Jurkat, Clone E6-1 (cell line): ENCODE results near the gene CSPG5.

ENCODE experiments used
- DNase-seq: peaks from one replicate; pipeline ENCODE4 v3.0.0-alpha.2; 2011; ENCODE audit warnings: low read depth, low spot score
- H3K4me3 ChIP-seq: 2 replicates; pipeline ENCODE4 v1.5.1; 2011; ENCODE audit warnings: mild to moderate bottlenecking, low read length, control low read depth, moderate library complexity

The CSPG5 gene

DNA sequence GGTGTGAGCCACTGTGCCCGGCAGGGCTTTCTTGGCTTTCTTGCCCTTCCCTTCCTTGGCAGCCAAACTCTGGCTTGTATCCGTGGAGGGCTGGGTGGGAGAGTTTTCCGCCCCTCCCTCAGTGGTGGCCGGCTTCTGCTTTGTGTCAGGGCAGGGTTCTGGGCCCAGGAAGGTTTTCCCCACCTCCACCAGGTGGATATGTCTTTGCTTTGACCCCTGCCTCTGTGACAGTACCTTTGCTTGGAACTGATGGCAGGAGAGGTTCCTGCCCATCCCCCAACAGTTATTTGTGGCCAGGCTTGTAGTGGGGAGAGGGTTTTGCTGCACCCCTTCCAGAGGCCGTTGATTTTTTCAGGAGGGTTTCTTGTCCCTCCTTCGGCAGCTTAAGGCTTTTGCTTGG lies 24.3 kb downstream of the CSPG5 start:
- no peak overlapping the region for H3K4me3 ChIP-seq
- DNase-seq = no peak

DNA sequence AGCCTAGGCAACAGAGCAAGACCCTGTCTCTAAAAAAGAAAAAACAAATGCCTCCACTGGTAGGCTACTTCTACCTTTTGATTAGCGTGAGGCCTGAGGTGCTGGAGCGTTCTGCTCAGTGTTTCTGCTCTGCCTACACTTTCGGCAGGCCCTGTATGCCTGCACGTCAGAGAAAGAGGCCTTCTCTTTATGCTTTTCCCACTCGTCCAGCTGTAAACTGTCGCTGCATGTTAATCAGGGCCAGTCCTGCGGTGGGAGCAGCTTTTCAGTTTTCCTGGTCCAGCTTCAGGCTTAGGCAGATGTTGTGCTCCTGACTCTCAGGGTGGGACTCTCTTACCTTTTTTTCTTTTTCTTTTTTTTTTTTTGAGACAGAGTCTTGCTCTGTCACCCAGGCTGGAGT lies 25.3 kb downstream of the CSPG5 start:
- DNase-seq = no peak
- H3K4me3 ChIP-seq = no peak overlapping the region

DNA sequence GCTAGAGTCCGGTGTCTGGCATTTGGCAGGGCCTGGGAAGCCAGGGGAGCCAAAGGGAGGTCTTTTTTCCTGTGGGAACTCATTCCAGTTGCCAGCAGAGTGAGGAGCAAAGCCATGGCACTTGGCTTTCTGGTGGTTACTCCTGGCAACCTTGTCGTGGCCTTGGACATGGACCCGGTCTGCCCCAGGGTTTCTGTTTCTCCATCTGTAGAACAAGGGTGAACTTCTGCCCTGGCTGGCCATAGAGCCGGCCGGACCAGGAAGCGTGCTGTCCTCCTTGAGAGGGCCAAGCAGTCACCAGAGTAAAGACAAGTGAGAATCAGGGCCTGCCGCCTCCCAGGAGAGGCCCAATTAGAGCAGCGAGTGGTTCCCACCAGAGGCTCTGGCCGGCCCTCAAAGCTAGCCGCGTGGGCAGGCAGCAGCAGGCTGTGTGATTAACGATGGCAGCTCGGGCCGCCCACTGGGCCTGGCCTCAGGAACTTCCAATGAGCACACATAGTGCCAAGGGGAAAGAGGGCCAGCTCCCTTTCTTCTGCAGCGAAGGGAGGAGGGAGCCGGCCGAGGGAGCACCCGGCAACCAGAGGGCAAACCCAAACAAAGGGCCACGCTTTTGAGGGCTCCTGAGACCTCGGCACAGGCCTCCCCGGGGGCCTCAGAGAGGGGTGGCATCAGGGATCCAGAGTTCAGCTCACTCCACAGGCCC lies 36.0 kb downstream of the CSPG5 start:
- DNase-seq = no peak
- no peak overlapping the region for H3K4me3 ChIP-seq

GRCh38 chr3:47541583-47542108 lies 37.0 kb downstream of the CSPG5 start:
- no peak for DNase-seq
- H3K4me3 ChIP-seq = no peak overlapping the region

GRCh38 chr3:47540281-47540680 lies 38.4 kb downstream of the CSPG5 start:
- no peak overlapping the region for H3K4me3 ChIP-seq
- no peak for DNase-seq

DNA sequence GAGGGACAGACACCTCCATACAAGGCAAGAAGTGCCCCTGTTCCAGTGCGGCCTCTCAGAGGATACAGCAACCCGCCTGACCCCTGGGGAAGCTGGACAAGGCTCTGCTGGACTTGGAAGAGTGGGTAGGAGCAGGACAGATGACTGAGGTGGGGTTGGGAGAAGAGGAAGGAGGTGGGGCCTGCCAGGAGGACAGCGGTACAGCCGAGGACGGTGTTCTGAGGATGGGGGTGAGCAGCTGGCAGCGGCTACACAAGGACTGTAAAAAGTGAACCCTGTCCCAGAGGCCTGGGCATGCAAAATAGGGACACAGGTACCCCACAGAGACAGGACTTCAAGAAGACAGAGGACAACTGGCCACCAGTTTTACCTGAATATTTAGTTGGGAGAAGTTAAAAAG lies 41.7 kb downstream of the CSPG5 start:
- DNase-seq = no peak
- H3K4me3 ChIP-seq = no peak overlapping the region

DNA sequence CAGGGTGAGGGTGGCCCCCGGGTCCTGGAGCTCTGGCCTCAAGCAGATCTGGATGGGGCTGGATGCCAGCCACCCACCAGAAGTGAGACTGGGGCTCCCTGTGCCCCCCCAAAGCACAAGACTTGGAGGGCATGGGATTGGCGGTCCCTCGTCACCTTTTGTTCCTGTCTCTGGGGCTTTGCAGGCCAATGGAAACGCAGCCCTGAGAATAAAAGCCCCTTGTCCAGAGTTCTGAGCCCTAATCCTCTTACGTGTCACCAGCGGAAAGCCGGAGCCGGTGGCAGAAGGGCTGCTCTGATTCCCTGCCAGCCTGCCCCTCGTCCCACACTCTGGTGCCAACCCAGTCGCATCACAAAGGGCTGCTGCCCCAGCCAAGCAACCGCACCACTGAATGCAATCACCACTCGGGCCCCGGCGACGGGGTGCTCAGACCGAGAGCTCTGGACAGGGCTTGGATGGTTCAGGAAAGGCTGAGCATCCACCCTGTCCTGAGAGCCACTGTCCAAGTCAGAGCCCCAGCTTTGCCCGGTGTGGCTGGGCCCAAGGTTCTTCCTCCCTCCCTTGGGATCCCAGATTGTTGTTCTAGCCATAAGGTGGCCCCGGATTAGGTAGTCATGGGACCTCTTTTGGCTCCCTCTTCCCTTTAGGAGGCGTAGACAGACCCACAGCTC lies 42.3 kb downstream of the CSPG5 start:
- no peak overlapping the region for H3K4me3 ChIP-seq
- DNase-seq = no peak

DNA sequence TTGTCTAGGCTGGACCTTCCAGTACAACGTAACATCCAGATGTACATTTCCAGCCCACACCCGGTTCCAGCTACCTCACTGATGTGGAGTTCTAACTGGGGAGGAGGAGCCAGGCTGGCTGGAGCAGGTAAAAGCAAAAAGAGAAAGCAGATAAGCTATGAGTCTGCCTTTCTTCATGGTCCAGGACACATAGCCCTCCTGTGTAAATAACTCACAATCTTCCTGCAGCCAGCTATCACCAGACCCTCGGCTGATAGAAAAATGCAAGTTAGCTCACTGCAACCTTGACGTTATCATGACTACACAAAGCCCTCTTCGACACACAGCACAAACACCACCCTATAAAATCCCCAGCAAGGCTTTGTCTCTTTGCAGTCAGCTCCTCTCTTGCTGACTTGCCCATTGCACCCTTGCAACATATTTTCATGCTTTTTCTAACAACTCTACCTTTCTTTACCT lies 44.6 kb downstream of the CSPG5 start:
- H3K4me3 ChIP-seq = no peak overlapping the region
- DNase-seq = no peak

GRCh38 chr3:47533481-47533880 lies 45.2 kb downstream of the CSPG5 start:
- H3K4me3 ChIP-seq = no peak overlapping the region
- no peak for DNase-seq

GRCh38 chr3:47527952-47528725 lies 50.5 kb downstream of the CSPG5 start:
- no peak overlapping the region for H3K4me3 ChIP-seq
- no peak for DNase-seq

GRCh38 chr3:47525617-47526016 lies 53.0 kb downstream of the CSPG5 start:
- no peak overlapping the region for H3K4me3 ChIP-seq
- no peak for DNase-seq

DNA sequence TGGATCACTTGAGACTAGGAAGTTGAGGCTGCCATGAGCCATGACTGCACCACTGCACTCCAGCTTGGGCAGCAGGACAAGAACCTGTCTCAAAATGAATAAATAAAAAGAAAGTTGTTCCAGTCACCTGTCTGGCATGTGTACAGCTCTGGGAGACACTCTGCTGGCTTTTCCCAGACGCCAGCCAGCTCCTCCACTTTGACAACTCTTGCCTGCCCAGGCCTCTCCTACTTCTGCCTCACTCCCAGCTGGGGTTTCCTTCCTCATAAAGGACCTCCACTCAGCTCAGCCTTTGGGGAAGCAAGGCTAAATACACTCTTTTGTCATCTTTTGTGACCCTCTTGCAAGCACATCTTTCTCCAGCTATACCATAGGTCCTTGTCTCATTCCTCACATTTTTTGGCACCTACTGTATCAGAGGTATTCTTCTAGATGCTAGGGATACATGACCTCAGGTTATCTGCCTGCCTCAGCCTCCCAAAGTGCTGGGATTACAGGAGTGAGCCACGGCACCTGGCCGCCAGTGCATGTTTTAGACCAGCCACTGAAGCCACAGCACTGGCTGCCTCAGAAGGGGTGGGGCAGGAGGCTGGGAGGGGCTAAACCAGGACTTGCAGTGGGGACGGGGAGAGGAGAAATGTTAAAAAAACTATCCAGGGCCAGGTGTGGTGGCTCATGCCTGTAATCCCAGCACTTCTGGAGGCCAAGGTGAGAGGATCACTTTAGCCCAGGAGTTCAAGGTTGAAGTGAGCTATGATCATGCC lies 55.2 kb downstream of the CSPG5 start:
- no peak for DNase-seq
- no peak overlapping the region for H3K4me3 ChIP-seq

DNA sequence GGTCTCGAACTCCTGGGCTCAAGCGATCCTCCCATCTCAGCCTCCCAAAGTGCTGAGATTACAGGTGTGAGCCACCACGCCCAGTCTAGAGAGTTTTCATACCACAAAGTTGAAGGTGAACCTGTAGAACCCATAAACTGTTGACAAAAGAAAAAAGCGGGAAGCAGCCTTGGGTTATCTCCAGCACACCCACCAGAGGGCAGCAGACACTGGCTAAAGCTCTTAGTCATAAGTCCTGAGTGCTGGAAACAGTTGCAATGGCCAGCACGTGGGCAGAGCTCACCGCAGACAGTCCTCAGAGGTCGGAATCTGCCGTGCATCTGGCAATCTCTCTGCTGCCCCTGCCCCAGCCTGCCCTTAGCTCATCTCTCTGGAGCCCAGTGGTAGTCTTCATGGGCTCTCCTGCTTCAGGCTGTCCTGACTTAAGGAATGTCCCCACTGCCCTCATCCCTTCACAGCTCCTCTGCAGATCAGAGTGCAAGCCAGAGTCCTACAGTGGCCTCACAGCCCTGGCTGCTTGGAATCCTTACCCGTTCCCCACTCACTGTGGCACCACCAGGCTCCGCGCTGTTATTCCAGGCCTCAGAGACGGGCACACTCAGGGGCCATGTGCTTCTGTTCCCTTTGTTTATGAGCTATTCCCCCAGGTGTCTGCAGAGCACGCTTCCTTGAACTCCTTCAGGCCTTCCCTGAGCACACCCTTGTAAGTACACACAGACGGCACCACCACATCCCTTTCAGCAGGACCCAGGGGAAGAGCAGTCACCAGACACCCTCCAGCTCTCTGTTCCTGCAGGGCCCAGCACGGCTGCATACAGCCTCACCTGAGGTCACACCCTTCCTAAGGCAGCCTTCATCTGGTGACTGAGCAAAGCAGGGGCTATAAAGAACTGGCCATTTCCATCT lies 56.3 kb downstream of the CSPG5 start:
- DNase-seq = peak; percentile 81
- H3K4me3 ChIP-seq = no peak overlapping the region

DNA sequence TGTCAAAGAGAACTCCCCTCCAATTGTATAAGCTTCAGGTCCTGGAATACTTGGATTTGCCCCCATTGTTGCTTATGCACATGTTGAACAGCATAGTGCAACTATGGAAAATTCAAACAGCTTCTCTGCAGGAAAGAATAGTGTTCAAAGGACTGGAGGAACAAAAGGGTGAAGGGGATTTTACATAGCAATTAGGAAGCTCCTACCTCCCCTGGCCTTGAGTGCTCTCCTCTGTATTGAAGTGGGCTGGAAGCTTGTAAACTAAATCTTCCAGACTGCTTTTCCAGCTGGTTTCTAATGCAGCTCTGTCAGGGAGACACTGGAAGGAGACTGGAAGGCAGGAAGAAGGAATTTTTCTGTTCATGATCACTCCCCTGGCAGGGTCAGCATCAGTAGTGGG lies 57.9 kb downstream of the CSPG5 start:
- H3K4me3 ChIP-seq = no peak overlapping the region
- DNase-seq = no peak

GRCh38 chr3:47517937-47518336 lies 60.7 kb downstream of the CSPG5 start:
- H3K4me3 ChIP-seq = no peak overlapping the region
- no peak for DNase-seq

DNA sequence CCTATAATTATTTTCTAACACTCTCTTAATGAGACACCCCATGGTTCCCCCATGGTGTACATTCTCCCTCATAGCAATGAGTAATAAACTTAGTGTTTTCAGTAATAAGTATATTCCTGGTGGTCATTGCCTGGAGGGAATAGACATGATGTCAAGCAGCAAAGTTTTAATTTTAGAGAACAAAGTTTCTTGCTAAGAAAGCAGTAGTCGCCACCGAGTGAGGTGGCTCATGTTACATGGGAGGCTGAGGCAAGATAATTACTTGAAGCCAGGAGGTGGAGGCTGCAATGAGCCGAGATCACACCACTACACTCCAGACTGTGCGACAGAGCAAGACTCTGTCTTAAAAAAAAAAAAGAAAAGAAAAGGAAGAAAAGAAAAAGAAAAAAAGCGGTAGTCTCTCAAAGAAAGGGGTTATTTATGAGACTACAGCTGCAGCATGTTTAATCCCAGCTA lies 62.8 kb downstream of the CSPG5 start:
- H3K4me3 ChIP-seq = no peak overlapping the region
- DNase-seq = no peak

- H3K4me3 ChIP-seq = no peak overlapping the region
- DNase-seq = no peak
Observed at GRCh38 chr3:47515100-47515499, 63.6 kb downstream of the CSPG5 start.
